Mesodermal cell (in vitro differentiated cells): ENCODE data around the gene LCTL. TPM values are rescaled to one million over a fixed set of nuclear protein-coding genes. Genes with fewer than 3 reads are reported as not detected.

ENCODE experiments used
- H3K27ac ChIP-seq: 2 replicates; pipeline ENCODE4 v1.7.0; 2013; ENCODE audit warnings: mild to moderate bottlenecking, low read depth, low read length, moderate library complexity; ENCODE audit not compliant: severe bottlenecking
- H3K36me3 ChIP-seq: 2 replicates; pipeline ENCODE4 v1.7.1; 2013; ENCODE audit warnings: mild to moderate bottlenecking, low read length, moderate library complexity; ENCODE audit not compliant: control insufficient read depth, insufficient read depth
- H3K4me1 ChIP-seq: one replicate; pipeline ENCODE4 v1.7.1; 2013; ENCODE audit warnings: mild to moderate bottlenecking, low read length; ENCODE audit not compliant: insufficient read depth, control insufficient read depth, poor library complexity, severe bottlenecking
- H3K4me3 ChIP-seq: 2 replicates; pipeline ENCODE4 v1.7.0; 2013; ENCODE audit warnings: low read length, control low read depth, mild to moderate bottlenecking; ENCODE audit not compliant: insufficient read depth, poor library complexity, severe bottlenecking; ENCODE audit errors: extremely low read depth
- H3K9me3 ChIP-seq: 2 replicates; pipeline ENCODE4 v1.7.1; 2013; ENCODE audit warnings: mild to moderate bottlenecking, low read length, moderate library complexity; ENCODE audit not compliant: control insufficient read depth
- WGBS, 2 experiments: methylation state at CpG; one replicate each; pipeline ENCODE4 v1.1.5; 2013; ENCODE audit warnings: missing lambda C conversion rate in 2 of 2; ENCODE audit not compliant: insufficient coverage in 2 of 2; 5-methylcytosine and 5-hydroxymethylcytosine counted together
- polyA plus RNA-seq, 2 experiments: library from polyadenylated mRNA; stranded (reverse); fragments of 50-300 nt; gene quantifications; one replicate each; pipeline ENCODE4 v1.2.3, GENCODE V29; 2013

The LCTL gene, protein sequence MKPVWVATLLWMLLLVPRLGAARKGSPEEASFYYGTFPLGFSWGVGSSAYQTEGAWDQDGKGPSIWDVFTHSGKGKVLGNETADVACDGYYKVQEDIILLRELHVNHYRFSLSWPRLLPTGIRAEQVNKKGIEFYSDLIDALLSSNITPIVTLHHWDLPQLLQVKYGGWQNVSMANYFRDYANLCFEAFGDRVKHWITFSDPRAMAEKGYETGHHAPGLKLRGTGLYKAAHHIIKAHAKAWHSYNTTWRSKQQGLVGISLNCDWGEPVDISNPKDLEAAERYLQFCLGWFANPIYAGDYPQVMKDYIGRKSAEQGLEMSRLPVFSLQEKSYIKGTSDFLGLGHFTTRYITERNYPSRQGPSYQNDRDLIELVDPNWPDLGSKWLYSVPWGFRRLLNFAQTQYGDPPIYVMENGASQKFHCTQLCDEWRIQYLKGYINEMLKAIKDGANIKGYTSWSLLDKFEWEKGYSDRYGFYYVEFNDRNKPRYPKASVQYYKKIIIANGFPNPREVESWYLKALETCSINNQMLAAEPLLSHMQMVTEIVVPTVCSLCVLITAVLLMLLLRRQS
- polyA plus RNA-seq (2013, experiment 1 of 2): 4.1 TPM
- polyA plus RNA-seq (2013, experiment 2 of 2): 3.4 TPM

DNA sequence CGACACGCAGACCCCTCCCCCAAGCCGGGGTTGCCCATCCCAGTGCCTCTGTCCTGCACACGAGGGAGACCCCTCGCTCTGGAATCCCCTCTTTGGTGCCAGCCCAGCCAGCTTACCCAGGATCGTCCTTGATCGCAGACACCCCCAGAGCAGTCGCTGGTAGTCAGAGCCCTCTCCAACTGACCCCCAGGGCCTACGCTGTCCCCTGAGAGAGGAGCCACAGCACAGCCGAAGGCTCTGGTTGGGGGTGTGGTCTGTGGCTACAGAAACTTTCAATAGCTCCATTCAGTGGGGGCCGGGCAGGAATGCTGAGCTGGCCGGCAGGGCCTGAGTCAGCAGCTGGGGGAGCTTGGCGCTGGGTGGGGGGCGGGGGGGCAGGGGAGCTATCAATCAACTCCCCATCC, at the start of gene LCTL:
Gene LCTL, minus strand, starts transcription at position 258 of the 404 bp plus-strand sequence. CDS start 633 bp downstream, outside the sequence.
- peak within 1 kb of the TSS; percentile 22 for H3K4me3 ChIP-seq
- peak within 1 kb of the TSS; percentile 36 for H3K27ac ChIP-seq
- WGBS, 2 experiments: 20 to 21% methylated on average over 5 to 6 of the region's 14 CpGs
- H3K36me3 ChIP-seq: peaks cover 4% of the 10 kb centered on the region
- H3K4me1 ChIP-seq: peaks cover 15% of the 10 kb centered on the region
- no peaks in the 10 kb centered on the region for H3K9me3 ChIP-seq

DNA sequence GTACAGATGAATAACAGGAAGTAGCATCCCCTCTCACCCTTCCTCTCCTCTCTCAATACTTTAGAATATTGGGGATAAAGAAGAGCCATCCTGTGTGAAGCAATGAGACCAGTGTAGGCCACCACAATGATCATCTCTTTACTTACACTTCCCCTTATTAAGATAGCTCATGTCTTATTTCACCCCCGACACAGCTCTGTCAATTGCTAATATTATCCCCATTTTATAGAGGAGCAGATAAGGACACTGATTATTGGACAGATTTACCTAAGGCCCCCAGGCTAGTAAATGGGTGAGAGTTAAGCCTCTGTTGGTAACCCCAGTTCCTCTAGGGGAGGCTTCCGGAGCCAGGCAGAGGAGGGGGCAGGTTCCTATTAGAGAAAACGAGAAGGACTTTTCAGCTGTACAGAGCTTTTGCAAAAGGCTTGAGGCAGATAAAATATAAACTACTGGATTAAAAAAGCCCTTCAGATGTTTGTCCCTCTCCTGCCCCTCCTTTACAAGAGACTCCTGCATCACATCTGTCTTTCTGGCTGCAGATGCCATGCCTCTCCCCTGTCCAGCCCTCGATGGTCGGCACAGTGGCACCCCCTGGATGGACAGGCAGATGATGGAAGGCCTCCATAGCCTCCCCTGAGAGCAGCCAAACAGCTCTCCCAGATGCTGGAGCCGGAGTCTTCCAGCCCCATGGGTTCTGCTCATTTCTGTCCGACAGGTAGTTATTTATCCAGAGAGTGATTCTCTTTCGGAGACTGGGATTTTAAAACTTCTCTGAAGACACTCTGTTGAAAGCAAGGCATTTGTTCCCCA, 49.4 kb upstream of the LCTL start:
- Histone ChIP-seq H3K4me3 (no peak overlapping the region), H3K4me1 (peaks cover 45% of the 10 kb centered on the region), H3K9me3 (no peaks in the 10 kb centered on the region), H3K27ac (no peak overlapping the region), H3K36me3 (no peaks in the 10 kb centered on the region)
- WGBS, 2 experiments: 81 to 95% methylated on average over 4 to 5 of the region's 8 CpGs

DNA sequence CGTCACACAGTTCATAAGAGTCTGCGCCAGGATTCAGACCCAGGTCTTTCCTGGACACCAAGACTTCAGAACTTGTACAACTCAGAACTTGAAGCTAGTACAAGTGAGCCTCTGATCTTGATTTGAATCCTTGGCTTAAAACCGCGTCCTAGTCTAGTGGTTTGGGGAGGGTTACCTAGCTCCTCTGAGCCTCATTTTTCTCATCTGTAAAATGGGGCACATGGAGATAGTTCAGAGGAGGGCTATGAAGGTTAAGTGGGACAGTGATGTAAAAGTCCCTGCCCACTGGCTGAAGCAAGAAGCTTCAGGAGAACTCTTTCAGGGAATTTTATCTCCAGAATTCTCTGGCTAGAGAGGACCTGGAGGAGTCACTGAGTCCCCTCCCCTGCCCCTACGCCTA, 48.7 kb upstream of the LCTL start:
- WGBS, 2 experiments: 100% methylated on average over 2 to 4 of the region's 5 CpGs
- peaks cover 38% of the 10 kb centered on the region for H3K4me1 ChIP-seq
- H3K9me3 ChIP-seq: no peaks in the 10 kb centered on the region
- no peak overlapping the region for H3K4me3 ChIP-seq
- H3K36me3 ChIP-seq: no peaks in the 10 kb centered on the region
- no peak overlapping the region for H3K27ac ChIP-seq

DNA sequence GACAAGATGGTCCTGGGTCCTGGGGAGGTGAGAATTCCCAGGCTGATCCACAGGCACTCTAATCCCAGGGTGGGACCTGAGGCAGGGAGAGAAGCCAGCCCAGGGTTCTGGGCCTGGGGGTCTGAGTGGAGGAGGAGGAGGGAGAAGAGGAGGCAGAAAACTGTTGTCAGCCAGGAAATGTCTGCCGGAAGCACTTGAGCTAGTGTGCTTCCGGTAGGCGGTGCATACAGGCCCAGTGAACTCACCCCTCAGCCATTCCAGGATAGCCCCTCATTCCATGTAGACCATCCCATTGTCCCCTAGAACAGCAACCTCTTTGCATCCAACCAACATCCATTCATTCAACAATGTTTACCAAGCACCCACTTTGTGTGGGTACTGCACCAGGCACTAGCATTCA, 47.9 kb upstream of the LCTL start:
- WGBS, 2 experiments: 89 to 100% methylated on average over 3 of the region's 3 CpGs
- H3K27ac ChIP-seq: no peak overlapping the region
- H3K36me3 ChIP-seq: no peaks in the 10 kb centered on the region
- H3K9me3 ChIP-seq: no peaks in the 10 kb centered on the region
- H3K4me3 ChIP-seq: no peak overlapping the region
- peaks cover 33% of the 10 kb centered on the region for H3K4me1 ChIP-seq

DNA sequence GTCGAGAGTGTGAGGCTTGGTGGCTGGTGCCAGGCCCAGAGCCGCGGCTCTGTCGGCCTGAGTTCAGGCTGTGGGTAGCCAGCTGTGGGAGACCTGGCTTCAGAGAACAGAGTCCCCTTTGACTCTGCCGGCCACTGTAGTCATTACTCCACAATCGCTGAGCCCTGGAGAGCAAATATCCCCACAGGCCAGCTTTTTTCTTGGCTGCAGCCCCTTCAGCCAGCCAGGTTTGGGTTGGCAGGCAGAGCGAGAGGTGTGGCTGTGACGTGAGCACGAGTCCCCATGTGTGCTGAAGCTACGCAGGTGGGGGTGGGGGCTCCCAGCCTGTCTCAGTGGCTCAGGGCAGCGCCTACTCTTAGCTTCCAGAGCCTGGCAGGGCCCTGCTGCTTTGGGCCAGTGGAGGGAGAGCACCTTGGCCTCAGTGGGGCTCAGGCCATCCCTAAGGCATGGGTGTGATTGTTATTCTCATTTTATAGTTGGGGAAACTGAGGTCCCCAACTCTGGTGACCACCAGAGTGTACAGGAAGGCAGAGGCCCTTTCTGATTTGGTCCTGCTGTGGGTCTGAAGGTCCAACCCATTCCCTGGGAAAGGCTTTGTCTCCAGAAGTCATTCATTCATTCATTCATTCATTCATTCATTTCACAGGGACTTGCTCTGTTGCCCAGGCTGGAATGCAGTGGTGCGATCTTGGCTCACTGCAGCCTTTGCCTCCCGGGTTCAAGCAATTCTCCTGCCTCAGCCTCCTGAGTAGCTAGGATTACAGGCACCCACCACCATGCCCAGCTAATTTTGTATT, 45.7 kb upstream of the LCTL start:
- Histone ChIP-seq H3K4me1 (peaks cover 14% of the 10 kb centered on the region), H3K4me3 (no peak overlapping the region), H3K9me3 (no peaks in the 10 kb centered on the region), H3K36me3 (no peaks in the 10 kb centered on the region), H3K27ac (no peak overlapping the region)
- WGBS, 2 experiments: 90 to 91% methylated on average over 10 to 11 of the region's 13 CpGs

DNA sequence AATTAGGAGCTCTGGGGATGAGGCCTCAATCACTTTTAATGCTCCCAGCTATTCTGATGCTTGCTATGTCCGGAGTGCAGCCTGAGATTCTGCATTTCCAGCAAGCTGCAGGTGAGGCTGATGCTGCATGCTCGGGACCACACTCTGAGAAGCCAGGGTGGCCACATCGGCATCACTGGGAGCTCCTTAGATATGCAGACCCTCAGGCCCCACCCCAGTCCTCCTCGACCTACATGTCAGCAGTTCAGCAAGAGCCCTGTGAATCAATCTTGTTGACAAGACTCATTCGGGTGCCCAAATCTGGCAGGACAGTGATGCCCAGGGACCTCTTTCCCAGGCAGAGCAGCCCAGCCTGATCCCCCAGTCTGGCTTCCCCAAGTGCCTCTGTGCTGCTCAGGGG, 44.1 kb upstream of the LCTL start:
- Histone ChIP-seq H3K4me3 (no peak overlapping the region), H3K27ac (no peak overlapping the region), H3K36me3 (no peaks in the 10 kb centered on the region), H3K4me1 (peaks cover 11% of the 10 kb centered on the region), H3K9me3 (no peaks in the 10 kb centered on the region)
- 69 to 73% methylated on average over 5 of the region's 5 CpGs for WGBS, 2 experiments

DNA sequence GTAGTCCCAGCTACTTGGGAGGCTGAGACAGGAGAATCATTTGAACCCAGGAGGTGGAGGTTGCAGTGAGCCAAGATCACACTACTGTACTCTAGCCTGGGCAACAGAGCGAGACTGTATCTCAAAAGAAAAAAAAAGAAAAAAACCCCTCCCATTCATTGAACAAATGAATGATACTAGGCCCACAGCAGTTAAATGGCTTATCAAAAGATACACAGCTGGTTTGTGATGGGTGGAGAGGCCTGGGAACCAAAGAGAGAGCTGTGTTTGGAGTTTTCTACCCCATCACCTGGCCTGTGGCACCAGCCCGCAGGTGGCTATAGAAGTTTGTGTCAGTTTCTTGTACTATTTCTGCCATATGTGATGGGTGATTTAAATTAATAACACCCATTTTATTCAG, 43.1 kb upstream of the LCTL start:
- H3K4me3 ChIP-seq: no peak overlapping the region
- no peak overlapping the region for H3K27ac ChIP-seq
- no peaks in the 10 kb centered on the region for H3K36me3 ChIP-seq
- WGBS, 2 experiments: 100% methylated on average over 1 of the region's 2 CpGs; no CpG with 5 or more reads in 1 of the 2 experiments
- H3K4me1 ChIP-seq: peaks cover 4% of the 10 kb centered on the region
- no peaks in the 10 kb centered on the region for H3K9me3 ChIP-seq

DNA sequence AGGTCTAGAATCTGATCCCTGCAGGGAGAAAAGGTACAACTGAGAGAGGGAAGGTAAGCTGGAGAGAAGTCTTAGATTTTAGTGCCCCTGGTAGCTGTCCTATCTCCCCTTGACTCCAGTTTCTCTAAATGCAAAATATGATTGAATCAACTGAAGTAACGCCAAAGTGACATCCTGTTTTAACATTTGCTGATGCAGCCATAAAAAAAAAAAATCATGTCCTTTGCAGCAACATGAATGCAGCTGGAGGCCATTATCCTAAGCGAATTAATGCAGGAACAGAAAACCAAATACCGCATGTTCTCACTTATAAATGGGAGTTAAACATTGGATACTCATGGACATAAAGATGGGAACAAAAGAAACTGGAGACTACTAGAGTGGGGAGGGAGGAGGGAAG, 42.4 kb upstream of the LCTL start:
- no peaks in the 10 kb centered on the region for H3K36me3 ChIP-seq
- H3K27ac ChIP-seq: no peak overlapping the region
- WGBS, 2 experiments: 82 to 93% methylated on average over 3 of the region's 3 CpGs
- H3K4me1 ChIP-seq: no peaks in the 10 kb centered on the region
- H3K4me3 ChIP-seq: no peak overlapping the region
- H3K9me3 ChIP-seq: no peaks in the 10 kb centered on the region

DNA sequence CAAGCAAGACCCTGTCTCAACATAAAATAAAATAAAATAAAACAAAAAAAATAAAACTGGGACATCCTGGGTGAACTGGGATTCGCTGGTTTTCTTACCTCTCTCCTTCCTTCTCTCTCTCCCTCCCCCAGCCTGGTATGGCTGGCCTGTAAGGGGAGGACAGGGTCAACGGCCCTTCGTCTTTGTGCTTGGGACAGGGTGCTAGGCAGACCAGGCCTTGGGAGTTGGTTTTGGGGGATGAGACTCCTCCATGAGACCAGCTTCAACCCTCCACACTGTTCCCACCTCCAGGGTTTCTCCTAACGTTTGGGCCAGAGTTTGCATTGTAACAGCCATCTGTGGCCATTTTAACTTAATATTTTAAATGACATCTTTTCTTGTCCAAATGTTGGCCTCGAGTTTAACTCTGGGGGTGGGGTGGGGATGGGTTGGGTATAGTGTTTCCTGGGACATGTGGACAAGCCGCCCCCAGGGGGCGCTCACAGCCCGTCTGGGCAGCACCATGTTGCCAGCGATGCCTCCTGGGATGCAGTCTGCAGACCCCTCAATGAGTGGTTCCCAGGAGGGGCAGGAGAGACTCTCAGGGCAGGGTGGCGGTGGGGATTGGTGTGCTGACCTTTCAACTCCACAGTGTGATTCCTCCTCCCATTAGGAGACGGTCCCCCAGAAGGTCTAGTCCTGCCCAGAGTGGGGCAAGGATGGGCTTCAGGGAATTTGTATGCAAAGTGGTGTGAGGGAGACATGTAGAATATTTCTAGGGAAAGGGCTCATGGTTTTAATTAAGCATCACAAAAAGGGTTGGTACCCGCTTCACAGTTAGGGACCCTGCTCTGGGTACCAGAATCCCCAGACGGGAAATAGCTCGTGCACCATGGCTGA, 37.7 kb upstream of the LCTL start:
- H3K4me3 ChIP-seq: no peak overlapping the region
- no peak overlapping the region for H3K27ac ChIP-seq
- no peaks in the 10 kb centered on the region for H3K4me1 ChIP-seq
- no peaks in the 10 kb centered on the region for H3K9me3 ChIP-seq
- 44 to 46% methylated on average over 9 of the region's 14 CpGs for WGBS, 2 experiments
- H3K36me3 ChIP-seq: no peaks in the 10 kb centered on the region
